MM.1S (cell line): ENCODE measurements around the gene RGS8.

Experiments
- DNase-seq: peaks from one replicate; pipeline ENCODE4 v3.0.0-alpha.2; 2015
- H2AFZ ChIP-seq: fragments of 300-600 bp; sonication (generic); 2 replicates; pipeline ENCODE4 v1.6.0; 2016; ENCODE audit warnings: antibody characterized with exemption, low read length
- H3F3A ChIP-seq: fragments of 300-600 bp; sonication (generic); 2 replicates; pipeline ENCODE4 v1.6.1; 2016; ENCODE audit warnings: mild to moderate bottlenecking, antibody characterized with exemption, low read length, moderate library complexity, mixed read lengths; ENCODE audit not compliant: insufficient read depth
- H3K27ac ChIP-seq: fragments of 300-600 bp; sonication (generic); 2 replicates; pipeline ENCODE4 v1.5.1; 2016; ENCODE audit warnings: mild to moderate bottlenecking, low read length
- H3K27me3 ChIP-seq: fragments of 300-600 bp; sonication (generic); replicated peaks from 2 replicates; pipeline ENCODE4 v1.6.0; 2016; ENCODE audit warnings: low read length; ENCODE audit not compliant: insufficient read depth
- H3K36me3 ChIP-seq: fragments of 300-600 bp; sonication (generic); replicated peaks from 2 replicates; pipeline ENCODE4 v1.6.1; 2016; ENCODE audit warnings: mild to moderate bottlenecking, low read length, mixed read lengths; ENCODE audit not compliant: insufficient read depth
- H3K4me1 ChIP-seq: fragments of 300-600 bp; sonication (generic); 2 replicates; pipeline ENCODE4 v1.6.1; 2016; ENCODE audit warnings: low read length, mixed read lengths
- H3K4me2 ChIP-seq: fragments of 300-600 bp; sonication (generic); 2 replicates; pipeline ENCODE4 v1.6.0; 2016; ENCODE audit warnings: low read depth, low read length
- H3K4me3 ChIP-seq: fragments of 300-600 bp; sonication (generic); 2 replicates; pipeline ENCODE4 v1.5.1; 2016; ENCODE audit warnings: low read length, mixed read lengths
- H3K79me2 ChIP-seq: fragments of 300-600 bp; sonication (generic); 2 replicates; pipeline ENCODE4 v1.6.1; 2016; ENCODE audit warnings: mixed run types, low read length, mixed read lengths
- H3K9ac ChIP-seq: fragments of 300-600 bp; sonication (generic); 2 replicates; pipeline ENCODE4 v1.6.1; 2016; ENCODE audit warnings: low read length, mixed read lengths
- H3K9me2 ChIP-seq: fragments of 300-600 bp; sonication (generic); replicated peaks from 2 replicates; pipeline ENCODE4 v1.6.1; 2016; ENCODE audit warnings: mild to moderate bottlenecking, low read length, mixed read lengths; ENCODE audit not compliant: insufficient read depth
- H3K9me3 ChIP-seq: fragments of 300-600 bp; sonication (generic); replicated peaks from 2 replicates; pipeline ENCODE4 v1.6.1; 2016; ENCODE audit warnings: mild to moderate bottlenecking, low read length, mixed read lengths; ENCODE audit not compliant: insufficient read depth
- H4K20me1 ChIP-seq: fragments of 300-600 bp; sonication (generic); 2 replicates; pipeline ENCODE4 v1.6.1; 2016; ENCODE audit warnings: mild to moderate bottlenecking, low read length, moderate library complexity, mixed read lengths; ENCODE audit not compliant: insufficient read depth
- CTCF ChIP-seq: fragments of 300-600 bp; sonication (generic); IDR thresholded peaks from 2 replicates; pipeline ENCODE4 v1.5.1; 2016; ENCODE audit warnings: antibody characterized with exemption, low read length, mixed read lengths
- EZH2 ChIP-seq: fragments of 300-600 bp; sonication (generic); optimal IDR thresholded peaks from 2 replicates; pipeline ENCODE3; 2017; ENCODE audit warnings: low read depth, mild to moderate bottlenecking, antibody characterized with exemption, low read length, mixed read lengths
- EZH2phosphoT487 ChIP-seq: fragments of 300-600 bp; sonication (generic); IDR thresholded peaks from 2 replicates; pipeline ENCODE4 v1.6.1; 2018; ENCODE audit warnings: antibody characterized with exemption, low read length

The RGS8 gene, protein sequence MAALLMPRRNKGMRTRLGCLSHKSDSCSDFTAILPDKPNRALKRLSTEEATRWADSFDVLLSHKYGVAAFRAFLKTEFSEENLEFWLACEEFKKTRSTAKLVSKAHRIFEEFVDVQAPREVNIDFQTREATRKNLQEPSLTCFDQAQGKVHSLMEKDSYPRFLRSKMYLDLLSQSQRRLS

DNA sequence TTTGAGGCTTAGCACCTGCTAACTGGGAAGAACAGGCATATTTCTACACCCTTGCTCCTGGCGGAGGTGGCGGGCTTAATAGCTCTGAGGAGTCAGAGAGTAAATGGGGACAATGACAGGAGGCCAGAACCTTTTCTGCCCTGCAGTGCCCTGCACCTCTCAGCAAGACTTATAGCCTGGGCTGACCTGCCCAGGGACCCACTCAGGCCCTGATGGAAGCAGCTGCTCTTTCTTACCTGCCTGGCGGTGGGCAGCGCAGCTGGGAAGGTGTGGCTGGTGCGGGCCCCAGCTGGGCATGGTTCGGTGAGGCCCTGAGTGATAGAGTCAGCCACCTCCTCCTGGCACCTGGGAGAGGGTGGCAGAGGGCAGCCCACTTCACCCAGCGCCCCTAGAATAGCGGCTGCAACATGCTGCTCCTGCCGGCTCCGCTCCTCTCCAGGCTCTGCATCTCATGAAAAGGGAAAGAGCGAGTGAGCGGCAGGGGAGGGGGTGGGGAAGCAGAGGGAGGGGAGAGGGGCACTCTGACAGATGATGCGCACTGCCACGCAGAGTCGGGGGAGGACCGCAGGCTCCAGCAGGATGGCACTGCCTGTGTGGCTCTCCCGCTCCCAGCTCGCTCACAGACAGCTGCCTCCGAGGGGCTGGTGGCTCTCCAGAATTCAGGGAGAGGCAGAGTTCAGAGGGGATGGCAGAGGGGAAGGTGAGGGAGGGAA is at the start of gene RGS8:
Gene RGS8 (minus strand): TSS at position 472 of the 713 bp plus-strand sequence. CDS start 14,938 bp downstream, outside the sequence.
- H3K27ac ChIP-seq = no peak within 1 kb of the TSS
- H3K27me3 ChIP-seq = peaks cover 4% of the 10 kb centered on the region
- H3K36me3 ChIP-seq = no peaks in the 10 kb centered on the region
- H3K4me3 ChIP-seq = no peak within 1 kb of the TSS
- H3K9ac ChIP-seq = no peak within 1 kb of the TSS
- H3K9me2 ChIP-seq = no peaks in the 10 kb centered on the region
- H4K20me1 ChIP-seq = no peaks in the 10 kb centered on the region
- no peaks in the 10 kb centered on the region for H3K79me2 ChIP-seq
- no peaks in the 10 kb centered on the region for H3F3A ChIP-seq
- H3K4me1 ChIP-seq = no peaks in the 10 kb centered on the region
- DNase-seq = no peak
- no peak within 1 kb of the TSS for H3K4me2 ChIP-seq
- H2AFZ ChIP-seq = no peak within 1 kb of the TSS
- TF ChIP-seq EZH2 = no peak
- TF ChIP-seq EZH2phosphoT487 = no peak
- H3K9me3 ChIP-seq = no peaks in the 10 kb centered on the region

GRCh38 chr1:182731852-182732575 is 47.6 kb upstream of the RGS8 start:
- Histone ChIP-seq H3K9ac (no peak overlapping the region), H3K4me3 (no peak overlapping the region), H3K79me2 (no peaks in the 10 kb centered on the region), H3K36me3 (no peaks in the 10 kb centered on the region), H3K4me2 (no peak overlapping the region), H3F3A (no peaks in the 10 kb centered on the region), H3K9me3 (no peaks in the 10 kb centered on the region), H3K4me1 (no peaks in the 10 kb centered on the region), H2AFZ (no peak overlapping the region), H3K27ac (no peak overlapping the region), H4K20me1 (no peaks in the 10 kb centered on the region), H3K9me2 (no peaks in the 10 kb centered on the region), H3K27me3 (no peaks in the 10 kb centered on the region)
- no peak for DNase-seq
- TF ChIP-seq CTCF (no peak), EZH2 (no peak), EZH2phosphoT487 (no peak)

DNA sequence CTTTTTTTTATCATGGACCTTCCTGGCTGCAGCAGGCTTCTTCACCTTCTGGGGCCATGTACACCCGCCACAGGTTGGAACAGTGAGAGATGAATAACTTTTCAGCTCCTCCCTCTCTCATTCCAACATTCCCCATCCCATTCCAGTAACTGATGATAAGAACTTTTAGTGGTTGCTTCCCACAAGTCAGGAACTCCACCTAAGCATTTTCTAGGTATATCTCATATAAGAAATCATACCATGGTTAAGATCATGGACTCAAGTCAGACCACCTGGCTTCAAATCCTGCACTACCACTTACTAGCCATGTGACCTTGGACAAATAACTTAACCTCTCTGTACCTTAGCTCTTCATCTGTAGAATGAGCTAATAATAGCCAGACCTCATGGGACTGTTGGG is 42.5 kb upstream of the RGS8 start:
- Histone ChIP-seq H3K4me2 (no peak overlapping the region), H3K79me2 (no peaks in the 10 kb centered on the region), H3K9me2 (no peaks in the 10 kb centered on the region), H3F3A (no peaks in the 10 kb centered on the region), H3K4me1 (no peaks in the 10 kb centered on the region), H3K27ac (no peak overlapping the region), H2AFZ (no peak overlapping the region), H3K27me3 (no peaks in the 10 kb centered on the region), H3K36me3 (no peaks in the 10 kb centered on the region), H3K9me3 (no peaks in the 10 kb centered on the region), H3K4me3 (no peak overlapping the region), H3K9ac (no peak overlapping the region), H4K20me1 (no peaks in the 10 kb centered on the region)
- no peak for DNase-seq
- TF ChIP-seq EZH2 (no peak), EZH2phosphoT487 (no peak), CTCF (no peak)
